Measurements from ENCODE around the gene MSI2. TPM values are rescaled to one million over a fixed set of nuclear protein-coding genes. Genes with fewer than 3 reads are reported as not detected.

MSI2 gene
- total and polyA plus RNA-seq, 9 of the 15 experiments (the other 6 are each of a cell fraction or from before 2014, with no cell fraction given): 4.6 to 61.8 (median 42.4) TPM

GRCh38 chr17:57696050-57696449 lies 439.7 kb downstream of the MSI2 start:
- intact Hi-C loops (cut with micrococcal nuclease) (no loop called here), in situ Hi-C loops (cut with MboI) (no loop called here)
- Histone ChIP-seq H3K9me3 (replicated peaks; ENCODE audit: control insufficient read depth, insufficient read depth, low read depth, low read length) (no peaks in the 10 kb centered on the region), H3K79me2 (ENCODE audit: control insufficient read depth, insufficient read depth, low read length) (no peaks in the 10 kb centered on the region), H3K4me3 (no peak overlapping the region), H2AFZ (ENCODE audit: low read depth, low read length) (no peak overlapping the region), H3K27ac (ENCODE audit: extremely low read depth, low read depth, low read length) (no peak overlapping the region), H3K4me2 (ENCODE audit: insufficient read depth, low read length) (no peak overlapping the region), H3K27me3 (ENCODE audit: control insufficient read depth in 2 of 2, insufficient read depth in 2 of 2, low read length in 2 of 2) (peaks cover 2 to 36% of the 10 kb centered on the region in 2 experiments; a peak in 3 of 5 replicates), H3K36me3 (ENCODE audit: control insufficient read depth, insufficient read depth, low read length) (no peaks in the 10 kb centered on the region), H3K9me1 (ENCODE audit: control insufficient read depth, insufficient read depth, low read length) (no peaks in the 10 kb centered on the region), H3K4me1 (replicated peaks in 1 of 2; ENCODE audit: control insufficient read depth in 2 of 2, insufficient read depth in 2 of 2, low read length in 2 of 2) (no peaks in the 10 kb centered on the region; a peak in 2 of 5 replicates), H4K20me1 (replicated peaks; ENCODE audit: control insufficient read depth, insufficient read depth, low read length) (no peaks in the 10 kb centered on the region), H3K9ac (ENCODE audit: insufficient read depth in 1 of 2, low read depth in 2 of 2, low read length in 2 of 2) (no peak overlapping the region)
- TF ChIP-seq NFIC (IDR thresholded peaks at IDR 0.05) (peak; percentile 48; the same call in 1 of the 2 replicates), BMI1 (IDR thresholded peaks at IDR 0.05; ENCODE audit: low read length) (no peak), HCFC1 (IDR thresholded peaks at IDR 0.05; ENCODE audit: low read depth, low read length) (no peak), RBM15 (IDR thresholded peaks at IDR 0.05; ENCODE audit: insufficient read depth, low read length) (no peak), ZNF655 (CRISPR knock-in tag; IDR thresholded peaks at IDR 0.05) (no peak), YBX1 (IDR thresholded peaks at IDR 0.05) (no peak), SRSF1 (IDR thresholded peaks at IDR 0.05; ENCODE audit: low read depth, low read length) (no peak)
- POLR2A ChIA-PET: interaction anchor here (1.3 kb wide), 1 partner anchor 11 kb away, joined by 5 read pairs; no protein-coding TSS in a partner anchor
- ATAC-seq (no peak), FAIRE-seq (no peak), DNase-seq (ENCODE audit: extremely low read depth in 1 of 4, low spot score in 3 of 4) (no peak)
- no TSS peak for BruUV-seq (replicated peaks)
- WGBS (ENCODE audit: insufficient coverage, low coverage, missing lambda C conversion rate): 0% methylated on average over 3 of the region's 3 CpGs
- CTCF ChIA-PET (ENCODE audit: low intra/inter-chr PET ratio): no interaction called here

All from K562 (cell line).